Thymus (tissue), 14 donors: ENCODE data around the gene FGF21. TPM values are rescaled to one million over a fixed set of nuclear protein-coding genes. Genes with fewer than 3 reads are reported as not detected.

Experiments
- DNase-seq, 9 donors: peaks; one replicate each; pipeline ENCODE4 v3.0.0-alpha.2; 2013; ENCODE audit warnings: low spot score in 9 of 9, low read depth in 6 of 9, missing footprints in 1 of 9
- H3K27ac ChIP-seq, 2 donors: one replicate each; pipeline ENCODE4 v1.5.1; 2013; ENCODE audit warnings: control low read depth in 1 of 2, low read depth in 1 of 2, low read length in 1 of 2, mild to moderate bottlenecking in 1 of 2, moderate library complexity in 1 of 2
- H3K27me3 ChIP-seq, 2 donors: one replicate each; pipeline ENCODE4 v1.5.1; 2013; ENCODE audit warnings: low read length in 1 of 2; ENCODE audit not compliant: control insufficient read depth in 2 of 2, insufficient read depth in 1 of 2
- H3K36me3 ChIP-seq, 2 donors: one replicate each; pipeline ENCODE4 v1.5.1; 2013; ENCODE audit warnings: low read length in 1 of 2, mild to moderate bottlenecking in 1 of 2, moderate library complexity in 1 of 2; ENCODE audit not compliant: control insufficient read depth in 2 of 2, insufficient read depth in 2 of 2
- H3K4me1 ChIP-seq, 2 donors: one replicate each; pipeline ENCODE4 v1.5.1; 2013; ENCODE audit warnings: low read length in 2 of 2; ENCODE audit not compliant: control insufficient read depth in 2 of 2, insufficient read depth in 2 of 2
- H3K4me3 ChIP-seq, 2 donors: one replicate each; pipeline ENCODE4 v1.5.1; 2013; ENCODE audit warnings: low read length in 2 of 2, control low read depth in 1 of 2, mild to moderate bottlenecking in 1 of 2
- H3K9me3 ChIP-seq, 2 donors: one replicate each; pipeline ENCODE4 v1.5.1; 2013; ENCODE audit warnings: low read length in 1 of 2, mild to moderate bottlenecking in 1 of 2; ENCODE audit not compliant: control insufficient read depth in 2 of 2, insufficient read depth in 1 of 2
- WGBS: extraction: QIAGEN DNeasy Blood & Tissue Kit; methylation state at CpG from one replicate; pipeline ENCODE4 v1.1.7; 2013; 5-methylcytosine and 5-hydroxymethylcytosine counted together
- long read RNA-seq, 10 donors: transcript quantifications; one replicate each; lab custom pipeline, GENCODE V29; 2026
- polyA plus RNA-seq: library from polyadenylated mRNA; stranded (reverse); fragments of 200-250 nt; gene quantifications from one replicate; pipeline ENCODE4 v1.2.3, GENCODE V29; 2013
- total RNA-seq: library from RNA; stranded (reverse); fragments of 120-200 nt; gene quantifications from one replicate; pipeline ENCODE4 v1.2.4, GENCODE V29; 2013
- donor health status: healthy.

Gene FGF21, protein sequence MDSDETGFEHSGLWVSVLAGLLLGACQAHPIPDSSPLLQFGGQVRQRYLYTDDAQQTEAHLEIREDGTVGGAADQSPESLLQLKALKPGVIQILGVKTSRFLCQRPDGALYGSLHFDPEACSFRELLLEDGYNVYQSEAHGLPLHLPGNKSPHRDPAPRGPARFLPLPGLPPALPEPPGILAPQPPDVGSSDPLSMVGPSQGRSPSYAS
- not detected for total RNA-seq
- polyA plus RNA-seq, result 0.11 TPM
- long read RNA-seq, donor 1, result 0 reads
- long read RNA-seq, donor 2, result 0 reads
- long read RNA-seq, donor 3, result 0 reads
- long read RNA-seq, donor 4, result 0 reads
- long read RNA-seq, donor 5, result 0 reads
- long read RNA-seq, donor 6, result 0 reads
- long read RNA-seq, donor 7, result 0 reads
- long read RNA-seq, donor 8, result 0 reads
- long read RNA-seq, donor 9, result 0 reads
- long read RNA-seq, donor 10, result 0 reads

GRCh38 chr19:48755084-48755641 lies at the start of gene FGF21:
FGF21 (plus strand) TSS chr19:48755524; CDS start chr19:48756237, 713 bp downstream.
- H3K27me3 ChIP-seq, result peaks cover 30 to 73% of the 10 kb centered on the region in 2 donors
- H3K4me3 ChIP-seq, result no peak within 1 kb of the TSS
- no peak for DNase-seq
- no peak within 1 kb of the TSS for H3K27ac ChIP-seq
- no peaks in the 10 kb centered on the region for H3K9me3 ChIP-seq
- H3K36me3 ChIP-seq, result no peaks in the 10 kb centered on the region
- peaks cover 8 to 17% of the 10 kb centered on the region in 2 donors for H3K4me1 ChIP-seq
- 85% methylated on average over 4 of the region's 4 CpGs for WGBS

DNA sequence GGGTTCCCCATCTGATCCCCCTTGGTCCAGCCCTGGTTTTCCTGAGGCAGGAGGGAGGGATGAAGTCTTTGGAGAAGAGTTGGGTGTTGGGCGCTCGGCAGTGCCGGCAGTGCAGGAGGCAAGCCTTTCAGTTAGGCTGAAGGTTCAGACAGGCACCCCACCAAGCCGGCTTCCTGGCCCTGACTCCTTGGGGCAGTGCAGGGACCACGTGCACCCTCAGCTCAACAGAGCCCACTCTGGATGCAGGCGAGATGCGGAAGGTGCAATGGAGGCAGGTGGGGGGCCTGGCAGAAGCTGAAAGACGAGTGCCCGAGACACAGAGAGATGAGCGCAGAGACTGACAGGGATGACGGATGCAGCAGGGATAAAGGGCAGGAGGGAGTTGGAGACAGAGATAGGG lies 46.9 kb upstream of the FGF21 start:
- peaks cover 7 to 9% of the 10 kb centered on the region in 2 donors for H3K4me1 ChIP-seq
- DNase-seq, result no peak
- WGBS, result 92% methylated on average over 11 of the region's 11 CpGs
- H3K27me3 ChIP-seq, result peaks cover 0 to 7% of the 10 kb centered on the region in 2 donors
- no peak overlapping the region for H3K4me3 ChIP-seq
- peaks cover 0 to 5% of the 10 kb centered on the region in 2 donors for H3K9me3 ChIP-seq
- H3K36me3 ChIP-seq, result peaks cover 0 to 5% of the 10 kb centered on the region in 2 donors
- no peak overlapping the region for H3K27ac ChIP-seq

DNA sequence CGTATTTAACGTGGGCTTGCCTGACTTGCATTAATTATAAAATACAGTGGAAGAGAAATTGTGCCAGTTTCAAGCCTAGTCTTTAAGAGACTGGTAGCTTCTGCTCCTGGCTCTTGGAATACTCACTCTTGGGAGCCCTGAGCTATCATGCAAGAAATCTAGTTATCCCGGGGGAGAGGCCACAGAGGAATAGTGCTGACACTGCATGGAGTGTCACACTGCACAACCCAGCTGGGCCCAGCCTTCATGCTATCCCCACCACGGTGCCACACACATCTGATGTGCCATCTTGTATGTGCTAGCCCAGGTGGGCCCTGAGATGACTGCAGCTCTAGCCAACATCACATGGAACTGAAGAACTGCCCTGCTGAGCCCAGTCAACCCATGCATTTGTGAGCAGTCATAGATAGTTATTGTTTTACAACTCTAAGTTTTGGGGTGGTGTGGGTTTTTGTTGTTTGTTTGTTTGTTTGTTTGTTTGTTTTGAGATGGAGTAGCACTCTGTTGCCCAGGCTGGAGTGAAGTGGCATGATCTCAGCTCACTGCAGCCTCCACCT lies 44.1 kb upstream of the FGF21 start:
- WGBS, result over 99% methylated on average over 4 of the region's 4 CpGs
- DNase-seq, result no peak

DNA sequence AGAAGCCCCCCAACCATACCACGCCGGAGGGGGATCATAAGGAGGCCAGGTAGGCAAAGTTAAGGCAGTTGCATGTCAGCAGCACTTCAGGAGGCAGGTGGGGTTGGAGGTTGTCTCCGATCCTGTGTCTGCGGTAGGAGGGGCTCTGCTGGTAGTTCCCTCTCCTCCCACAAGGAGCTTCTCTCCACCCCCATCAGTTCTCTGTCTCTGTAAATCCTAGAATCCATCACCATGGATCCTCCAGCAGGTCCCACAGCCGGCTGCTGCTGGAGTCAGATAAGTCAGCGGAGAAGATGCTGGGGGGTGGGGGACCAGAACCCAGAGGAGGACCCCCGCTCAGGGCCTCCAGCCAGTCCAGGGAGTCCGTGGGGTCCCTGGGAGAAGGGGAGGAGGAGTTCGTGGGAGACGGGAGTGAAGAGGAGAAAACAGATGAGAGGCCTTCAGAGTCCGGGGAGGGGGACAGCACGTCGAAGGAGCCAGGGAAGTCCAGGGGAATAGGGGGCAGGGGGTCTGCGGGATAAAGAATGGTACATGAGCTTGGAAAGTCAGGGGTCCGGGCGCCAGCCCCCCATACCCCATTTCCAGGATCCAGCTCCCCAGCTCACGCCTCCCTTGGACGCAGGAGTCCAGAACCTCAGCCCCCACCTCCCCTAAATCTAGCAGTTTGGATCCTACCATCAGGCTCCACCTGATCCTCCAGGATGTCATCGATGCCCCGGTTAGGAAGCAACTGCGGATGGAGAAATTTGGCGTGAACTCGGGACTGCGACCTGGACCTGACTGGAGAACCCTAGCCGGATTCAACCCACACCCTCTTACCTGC lies 42.1 kb upstream of the FGF21 start:
- Histone ChIP-seq H3K4me1 (peaks cover 15 to 28% of the 10 kb centered on the region in 2 donors), H3K27ac (no peak overlapping the region), H3K27me3 (peaks cover 0 to 7% of the 10 kb centered on the region in 2 donors), H3K36me3 (no peaks in the 10 kb centered on the region), H3K4me3 (peak overlapping the region; percentile 60 to 62), H3K9me3 (no peaks in the 10 kb centered on the region)
- peak in 1 of 9 donors; percentile 39 for DNase-seq
- 12% methylated on average over 25 of the region's 25 CpGs for WGBS

More for the DNA sequence above, 44.1 kb upstream of the FGF21 start:
- H3K27me3 ChIP-seq, result peaks cover 0 to 7% of the 10 kb centered on the region in 2 donors
- peaks cover 15 to 25% of the 10 kb centered on the region in 2 donors for H3K4me1 ChIP-seq
- H3K27ac ChIP-seq, result no peak overlapping the region
- no peaks in the 10 kb centered on the region for H3K36me3 ChIP-seq
- H3K9me3 ChIP-seq, result no peaks in the 10 kb centered on the region
- no peak overlapping the region for H3K4me3 ChIP-seq

GRCh38 chr19:48713864-48714755 lies 41.2 kb upstream of the FGF21 start:
- DNase-seq, result peak; percentile 88 to 99 (median 97)
- Histone ChIP-seq H3K27me3 (peaks cover 0 to 7% of the 10 kb centered on the region in 2 donors), H3K27ac (peak overlapping the region; percentile 53 to 68), H3K36me3 (no peaks in the 10 kb centered on the region), H3K4me3 (peak overlapping the region; percentile 60 to 62), H3K9me3 (no peaks in the 10 kb centered on the region), H3K4me1 (peaks cover 15 to 28% of the 10 kb centered on the region in 2 donors)
- WGBS, result under 1% methylated on average over 67 of the region's 67 CpGs

DNA sequence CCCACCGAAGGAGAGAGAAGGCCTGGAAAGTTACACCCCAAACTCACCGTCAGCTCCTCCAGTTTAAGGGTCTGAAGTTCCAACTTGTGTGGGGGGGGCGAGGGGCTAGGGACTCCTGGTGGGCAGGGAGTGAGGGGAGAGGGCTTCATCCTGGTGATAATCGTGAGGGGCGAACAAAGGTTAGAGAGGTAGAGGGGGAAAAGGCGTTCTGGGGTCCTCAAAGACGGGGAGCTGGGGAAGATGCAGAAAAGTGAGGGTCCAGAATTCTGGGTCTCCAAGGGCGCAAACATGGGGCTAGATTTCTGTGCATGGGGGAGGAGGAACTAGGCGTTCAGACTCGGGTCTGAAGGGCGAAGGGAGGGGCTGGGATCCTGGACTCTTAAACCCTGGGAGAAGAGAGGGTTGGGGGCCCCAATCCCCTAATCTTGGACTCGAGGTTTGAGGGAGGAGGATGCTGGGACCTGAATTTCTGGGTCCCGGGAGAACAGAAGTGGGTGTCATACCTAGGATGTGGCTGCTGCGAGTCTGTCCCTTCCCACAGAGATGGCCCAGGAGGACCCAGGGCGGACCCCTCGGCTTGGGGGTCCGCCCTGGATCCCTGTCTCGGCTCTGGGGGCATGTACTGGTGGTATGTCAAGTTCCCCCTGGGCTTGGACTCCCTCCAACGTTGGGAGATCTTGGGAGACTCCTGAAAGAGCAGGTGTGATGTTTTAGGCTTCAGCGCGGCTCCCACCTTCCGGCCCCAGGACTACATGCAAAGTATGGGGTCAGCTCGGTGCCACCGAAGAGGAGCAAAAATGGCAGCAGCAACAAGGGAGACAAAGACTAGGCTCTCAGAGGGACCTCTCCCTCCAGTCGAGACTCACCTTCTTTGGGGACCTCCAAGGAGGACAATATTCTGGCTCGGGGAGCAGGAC lies 40.3 kb upstream of the FGF21 start:
- no peak for DNase-seq
- peak overlapping the region; percentile 10 to 68 for H3K27ac ChIP-seq
- H3K4me1 ChIP-seq, result peaks cover 15 to 34% of the 10 kb centered on the region in 2 donors
- H3K36me3 ChIP-seq, result no peaks in the 10 kb centered on the region
- H3K27me3 ChIP-seq, result peaks cover 0 to 7% of the 10 kb centered on the region in 2 donors
- 73% methylated on average over 26 of the region's 26 CpGs for WGBS
- H3K4me3 ChIP-seq, result peak overlapping the region; percentile 56 to 60
- H3K9me3 ChIP-seq, result no peaks in the 10 kb centered on the region

GRCh38 chr19:48715681-48716171 lies 39.6 kb upstream of the FGF21 start:
- H3K4me1 ChIP-seq, result peaks cover 15 to 40% of the 10 kb centered on the region in 2 donors
- peaks cover 0 to 7% of the 10 kb centered on the region in 2 donors for H3K27me3 ChIP-seq
- no peak for DNase-seq
- no peak overlapping the region for H3K27ac ChIP-seq
- H3K4me3 ChIP-seq, result no peak overlapping the region
- WGBS, result 95% methylated on average over 19 of the region's 19 CpGs
- no peaks in the 10 kb centered on the region for H3K9me3 ChIP-seq
- no peaks in the 10 kb centered on the region for H3K36me3 ChIP-seq
